H1 (cell line): ENCODE data around the gene FARP2.

Experiments
- CTCF ChIP-seq, 3 experiments: IDR thresholded peaks; 1 replicate in 2 of 3; 2 replicates in 1 of 3; pipeline versions ENCODE4 v1.5.1 to v1.6.1; 2011; ENCODE audit warnings: low read length in 3 of 3, mild to moderate bottlenecking in 3 of 3, inconsistent platforms in 2 of 3, low read depth in 1 of 3, moderate library complexity in 1 of 3; ENCODE audit not compliant: insufficient read depth in 1 of 3; ENCODE audit errors: control extremely low read depth in 1 of 3
- EZH2 ChIP-seq: fragments of 200-600 bp; sonication (generic); IDR thresholded peaks from 2 replicates; pipeline ENCODE4 v1.7.1; 2012; ENCODE audit warnings: low read depth, mild to moderate bottlenecking, moderate library complexity, low read length, inconsistent platforms; ENCODE audit not compliant: severe bottlenecking
- MAFK ChIP-seq: IDR thresholded peaks from 2 replicates; pipeline ENCODE4 v1.6.1; 2012; ENCODE audit warnings: low read depth, mild to moderate bottlenecking, improper control_type of control experiment, low read length
- POLR2A ChIP-seq, 2 experiments: IDR thresholded peaks; 1 replicate in 1 of 2; 2 replicates in 1 of 2; pipeline ENCODE4 v1.6.1; 2011; ENCODE audit warnings: low read depth in 2 of 2, low read length in 2 of 2, mild to moderate bottlenecking in 2 of 2; ENCODE audit errors: control extremely low read depth in 1 of 2
- RFX5 ChIP-seq: IDR thresholded peaks from 2 replicates; pipeline ENCODE4 v1.6.1; 2011; ENCODE audit warnings: low read depth, low read length, improper control_type of control experiment, borderline replicate concordance
- TF ChIP-seq, protein P1 (sequence below): IDR thresholded peaks from 2 replicates; pipeline ENCODE4 v1.6.1; 2011; ENCODE audit warnings: low read depth, mild to moderate bottlenecking, low read length; ENCODE audit not compliant: insufficient read depth

GRCh38 chr2:241454837-241455485 lies 98.9 kb downstream of the FARP2 start:
- TF ChIP-seq CTCF (IDR thresholded peaks at IDR 0.05; ENCODE audit: control extremely low read depth in 1 of 3, insufficient read depth in 1 of 3, low read depth in 1 of 3, low read length in 3 of 3) (no peak), POLR2A (IDR thresholded peaks at IDR 0.05; ENCODE audit: control extremely low read depth in 1 of 2, low read depth in 2 of 2, low read length in 2 of 2) (no peak), MAFK (no peak), EZH2 (no peak), RFX5 (no peak)
- TF ChIP-seq, protein P1, sequence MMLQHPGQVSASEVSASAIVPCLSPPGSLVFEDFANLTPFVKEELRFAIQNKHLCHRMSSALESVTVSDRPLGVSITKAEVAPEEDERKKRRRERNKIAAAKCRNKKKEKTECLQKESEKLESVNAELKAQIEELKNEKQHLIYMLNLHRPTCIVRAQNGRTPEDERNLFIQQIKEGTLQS: no peak
